UCSD-AML1 (cell line): Measurements from ENCODE around the gene COL17A1.

Experiments
- DNase-seq: peaks from one replicate; lab custom pipeline; 2025; ENCODE audit not compliant: unreplicated experiment; lab: John Stamatoyannopoulos, UW

The COL17A1 gene

GRCh38 chr10:104054430-104054829 is 31.2 kb downstream of the COL17A1 start:
- no peak for DNase-seq

- DNase-seq = no peak
Observed at GRCh38 chr10:104053201-104053600, 32.5 kb downstream of the COL17A1 start.

- no peak for DNase-seq
Observed at GRCh38 chr10:104052431-104052830, 33.2 kb downstream of the COL17A1 start.

- DNase-seq = no peak
Observed at GRCh38 chr10:104049504-104050250, 36.0 kb downstream of the COL17A1 start.

- DNase-seq = no peak
Observed at GRCh38 chr10:104046651-104047050, 39.0 kb downstream of the COL17A1 start.

- no peak for DNase-seq
Observed at GRCh38 chr10:104045151-104046089, 40.3 kb downstream of the COL17A1 start.

- no peak for DNase-seq
Observed at GRCh38 chr10:104043854-104044253, 41.8 kb downstream of the COL17A1 start.

GRCh38 chr10:104043185-104043830 is 42.4 kb downstream of the COL17A1 start:
- no peak for DNase-seq

- DNase-seq = no peak
Observed at GRCh38 chr10:104041891-104042535, 43.7 kb downstream of the COL17A1 start.

- no peak for DNase-seq
Observed at GRCh38 chr10:104040862-104041789, 44.6 kb downstream of the COL17A1 start.

GRCh38 chr10:104040382-104040781 is 45.3 kb downstream of the COL17A1 start:
- no peak for DNase-seq

- no peak for DNase-seq
Observed at GRCh38 chr10:104038958-104039752, 46.5 kb downstream of the COL17A1 start.

- no peak for DNase-seq
Observed at GRCh38 chr10:104038537-104038936, 47.1 kb downstream of the COL17A1 start.

- DNase-seq = no peak
Observed at GRCh38 chr10:104037261-104037951, 48.3 kb downstream of the COL17A1 start.

- DNase-seq = no peak
Observed at GRCh38 chr10:104036518-104037260, 49.0 kb downstream of the COL17A1 start.

GRCh38 chr10:104036069-104036384 is 49.7 kb downstream of the COL17A1 start:
- no peak for DNase-seq

- DNase-seq = no peak
Observed at GRCh38 chr10:104035194-104036068, 50.2 kb downstream of the COL17A1 start.
